ENCODE data around the gene LGALS7B.

- TF ChIP-seq CTCF (IDR thresholded peaks at IDR 0.05; ENCODE audit: insufficient read depth, low read depth, low read length) (no peak), EZH2 (IDR thresholded peaks at IDR 0.05; ENCODE audit: insufficient read depth, low read length) (no peak)
These were observed 7.2 kb downstream of the LGALS7B start for GRCh38 chr19:38796154-38796553.
